B cell (primary cell): ENCODE data around the gene FBXO44. TPM values are rescaled to one million over a fixed set of nuclear protein-coding genes. Genes with fewer than 3 reads are reported as not detected.

Experiments used
- ATAC-seq: fragments of 200-7000 bp; cut with Tn5 transposase; one replicate; pipeline ENCODE4 v1.10.0; 2021; ENCODE audit warnings: low read depth, mild to moderate bottlenecking, moderate number of reproducible peaks, moderate library complexity
- CTCF ChIA-PET: fragments of 350-600 bp; sonication (Branson Sonifier 250); formaldehyde crosslinking; loops from one replicate; lab custom pipeline; 2021; ENCODE audit warnings: antibody characterized with exemption, inconsistent platforms; lab: Charles Lee
- POLR2A ChIA-PET: fragments of 350-600 bp; sonication (Branson Sonifier 250); formaldehyde crosslinking; loops from one replicate; lab custom pipeline; 2021; ENCODE audit warnings: antibody characterized with exemption; lab: Charles Lee
- DNase-seq: peaks from one replicate; pipeline ENCODE4 v3.0.0; 2013
- H2AFZ ChIP-seq: 2 replicates; pipeline ENCODE4 v1.6.1; 2012; ENCODE audit warnings: mild to moderate bottlenecking, low read depth, low read length; ENCODE audit not compliant: insufficient read depth, poor library complexity, severe bottlenecking
- H3K27ac ChIP-seq, 2 donors: 1 replicate in 1 of 2; 2 replicates in 1 of 2; pipeline ENCODE4 v1.5.1; 2012 to 2013; ENCODE audit warnings: low read length in 2 of 2, mild to moderate bottlenecking in 2 of 2, moderate library complexity in 1 of 2
- H3K27me3 ChIP-seq, 4 experiments: fragments of 200-600 bp in 1 of 4; sonication (generic) in 1 of 4; replicated peaks in 1 of 4; 1 replicate in 2 of 4; 2 replicates in 2 of 4; pipeline versions ENCODE4 v1.6.1 to v1.7.0; 2013 to 2016; ENCODE audit warnings: low read length in 3 of 4, mild to moderate bottlenecking in 2 of 4, mixed read lengths in 1 of 4, moderate library complexity in 1 of 4; ENCODE audit not compliant: insufficient read depth in 4 of 4, control insufficient read depth in 3 of 4; ENCODE audit errors: control extremely low read depth in 1 of 4
- H3K36me3 ChIP-seq, 2 experiments: replicated peaks in 1 of 2; 1 replicate in 1 of 2; 2 replicates in 1 of 2; pipeline versions ENCODE4 v1.6.1 to v1.7.1; 2013; ENCODE audit warnings: low read length in 1 of 2; ENCODE audit not compliant: insufficient read depth in 2 of 2, control insufficient read depth in 1 of 2; ENCODE audit errors: control extremely low read depth in 1 of 2, extremely low read depth in 1 of 2
- H3K4me1 ChIP-seq, 2 donors: fragments of 200-600 bp in 1 of 2; sonication (generic) in 1 of 2; 1 replicate in 1 of 2; 2 replicates in 1 of 2; pipeline versions ENCODE4 v1.5.1 to v1.6.1; 2013 to 2017; ENCODE audit warnings: low read length in 2 of 2; ENCODE audit not compliant: control insufficient read depth in 2 of 2, insufficient read depth in 2 of 2
- H3K4me2 ChIP-seq: replicated peaks from 2 replicates; pipeline ENCODE3; 2012; ENCODE audit warnings: mild to moderate bottlenecking, low read depth, low read length; ENCODE audit not compliant: poor library complexity, severe bottlenecking
- H3K4me3 ChIP-seq, 5 experiments: fragments of 200-600 bp in 1 of 5; sonication (generic) in 1 of 5; 1 replicate in 3 of 5; 2 replicates in 2 of 5; pipeline versions ENCODE4 v1.5.1 to v1.7.0; 2011 to 2016; ENCODE audit warnings: low read length in 4 of 5, mild to moderate bottlenecking in 4 of 5, low read depth in 2 of 5, control low read depth in 1 of 5, moderate library complexity in 1 of 5; ENCODE audit not compliant: insufficient read depth in 1 of 5; ENCODE audit errors: control extremely low read depth in 1 of 5, extremely low read depth in 1 of 5
- H3K79me2 ChIP-seq: fragments of 200-600 bp; sonication (generic); one replicate; pipeline ENCODE4 v1.6.0; 2016; ENCODE audit warnings: low read length; ENCODE audit not compliant: control insufficient read depth, insufficient read depth
- H3K9ac ChIP-seq: fragments of 200-600 bp; sonication (generic); 2 replicates; pipeline ENCODE4 v1.6.1; 2017; ENCODE audit warnings: mild to moderate bottlenecking, low read length, moderate library complexity
- H3K9me3 ChIP-seq, 3 donors: one replicate each; pipeline versions ENCODE4 v1.6.1 to v1.7.1; 2013; ENCODE audit warnings: low read length in 2 of 3; ENCODE audit not compliant: control insufficient read depth in 2 of 3, insufficient read depth in 1 of 3; ENCODE audit errors: control extremely low read depth in 1 of 3
- H4K20me1 ChIP-seq: 2 replicates; pipeline ENCODE4 v1.6.0; 2012; ENCODE audit warnings: mild to moderate bottlenecking, low read length; ENCODE audit not compliant: insufficient read depth, control insufficient read depth, poor library complexity, severe bottlenecking
- H3K27ac Mint-ChIP-seq: one replicate; pipeline ENCODE4 v1.8.0; 2021; ENCODE audit warnings: mixed read lengths
- H3K27me3 Mint-ChIP-seq: one replicate; pipeline ENCODE4 v1.8.0; 2021; ENCODE audit warnings: mixed read lengths
- H3K4me1 Mint-ChIP-seq: one replicate; pipeline ENCODE4 v1.8.0; 2021; ENCODE audit warnings: mixed read lengths
- H3K4me3 Mint-ChIP-seq: one replicate; pipeline ENCODE4 v1.8.0; 2021; ENCODE audit warnings: mixed read lengths
- H3K9me3 Mint-ChIP-seq: one replicate; pipeline ENCODE4 v1.8.0; 2022; ENCODE audit warnings: mixed read lengths; ENCODE audit not compliant: insufficient read depth
- EZH2 ChIP-seq: IDR thresholded peaks from 2 replicates; pipeline ENCODE4 v1.6.1; 2012; ENCODE audit warnings: borderline replicate concordance, low read depth, mild to moderate bottlenecking, moderate library complexity, low read length; ENCODE audit not compliant: insufficient read depth, poor library complexity, severe bottlenecking
- WGBS: methylation state at CpG from one replicate; pipeline ENCODE4 v1.1.5; 2013; ENCODE audit warnings: missing lambda C conversion rate; ENCODE audit not compliant: insufficient coverage; 5-methylcytosine and 5-hydroxymethylcytosine counted together
- intact Hi-C: fragments of 100-400 bp; cut with micrococcal nuclease; formaldehyde crosslinking; loops from one replicate; pipeline ENCODE4 v1.10.0; 2022
- polyA plus RNA-seq: library from polyadenylated mRNA; depleted of rRNA; stranded (reverse); fragments of >200 nt; gene quantifications from 2 replicates; pipeline ENCODE4 v1.2.3, GENCODE V29; 2012
- total RNA-seq, 2 donors: library from RNA; stranded (reverse); fragments of 120-200 nt in 1 of 2; gene quantifications; 1 replicate in 1 of 2; 2 replicates in 1 of 2; pipeline versions ENCODE4 v1.2.3 to v1.2.4, GENCODE V29; 2013 to 2022
- TF ChIP-seq, protein P1 (sequence below): fragments of 200-600 bp; IDR thresholded peaks from one replicate; pipeline ENCODE4 v1.8.0; 2022; ENCODE audit warnings: antibody characterized with exemption, mild to moderate bottlenecking

Gene FBXO44
- total and polyA plus RNA-seq, 2 donors (not counting 1 experiment from before 2014, with no cell fraction given), result 61.5 to 101 TPM

DNA sequence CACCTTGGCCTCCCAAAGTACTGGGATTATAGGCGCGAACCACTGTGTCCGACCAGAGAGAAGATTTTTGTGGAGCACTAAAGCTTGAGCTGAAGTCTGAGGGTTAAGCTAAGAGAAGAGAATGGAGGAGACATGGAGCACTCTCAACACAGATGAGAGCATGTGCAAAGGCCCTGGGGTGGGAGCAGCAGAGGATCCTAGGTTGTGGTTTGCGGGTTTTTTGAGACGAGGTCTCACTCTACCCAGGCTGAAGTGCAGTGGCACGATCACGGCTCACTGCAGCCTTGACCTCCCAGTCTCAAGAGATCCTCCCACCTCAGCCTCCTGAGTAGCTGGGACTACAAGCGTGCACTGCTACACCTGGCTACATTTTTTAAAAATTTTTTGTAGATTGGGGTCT is 31.0 kb upstream of the FBXO44 start:
- DNase-seq (no peak), ATAC-seq (no peak)
- TF ChIP-seq, protein P1, sequence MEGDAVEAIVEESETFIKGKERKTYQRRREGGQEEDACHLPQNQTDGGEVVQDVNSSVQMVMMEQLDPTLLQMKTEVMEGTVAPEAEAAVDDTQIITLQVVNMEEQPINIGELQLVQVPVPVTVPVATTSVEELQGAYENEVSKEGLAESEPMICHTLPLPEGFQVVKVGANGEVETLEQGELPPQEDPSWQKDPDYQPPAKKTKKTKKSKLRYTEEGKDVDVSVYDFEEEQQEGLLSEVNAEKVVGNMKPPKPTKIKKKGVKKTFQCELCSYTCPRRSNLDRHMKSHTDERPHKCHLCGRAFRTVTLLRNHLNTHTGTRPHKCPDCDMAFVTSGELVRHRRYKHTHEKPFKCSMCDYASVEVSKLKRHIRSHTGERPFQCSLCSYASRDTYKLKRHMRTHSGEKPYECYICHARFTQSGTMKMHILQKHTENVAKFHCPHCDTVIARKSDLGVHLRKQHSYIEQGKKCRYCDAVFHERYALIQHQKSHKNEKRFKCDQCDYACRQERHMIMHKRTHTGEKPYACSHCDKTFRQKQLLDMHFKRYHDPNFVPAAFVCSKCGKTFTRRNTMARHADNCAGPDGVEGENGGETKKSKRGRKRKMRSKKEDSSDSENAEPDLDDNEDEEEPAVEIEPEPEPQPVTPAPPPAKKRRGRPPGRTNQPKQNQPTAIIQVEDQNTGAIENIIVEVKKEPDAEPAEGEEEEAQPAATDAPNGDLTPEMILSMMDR, result no peak
- no peak for TF ChIP-seq EZH2
- Histone ChIP-seq H3K79me2 (no peaks in the 10 kb centered on the region), H3K9ac (no peak overlapping the region), H2AFZ (no peak overlapping the region), H3K27me3 (peaks cover 0 to 17% (median 0%) of the 10 kb centered on the region in 4 experiments), H3K4me3 (no peak overlapping the region), H3K4me1 (no peaks in the 10 kb centered on the region), H3K27ac (no peak overlapping the region), H3K4me2 (no peak overlapping the region), H4K20me1 (no peaks in the 10 kb centered on the region), H3K36me3 (no peaks in the 10 kb centered on the region), H3K9me3 (peaks cover 0 to 3% (median 0%) of the 10 kb centered on the region in 3 donors)
- no peak overlapping the region for H3K4me3 Mint-ChIP-seq
- intact Hi-C loops, result no loop called here
- peaks cover 46% of the 10 kb centered on the region for H3K27me3 Mint-ChIP-seq
- 84% methylated on average over 3 of the region's 8 CpGs for WGBS
- no peaks in the 10 kb centered on the region for H3K4me1 Mint-ChIP-seq
- POLR2A ChIA-PET, result interaction anchor here (0.6 kb wide), 1 partner anchor 102 kb away, joined by 9 read pairs; no protein-coding TSS in a partner anchor
- CTCF ChIA-PET, result interaction anchor here (1.0 kb wide), 1 partner anchor 20 kb away, joined by 3 read pairs; no protein-coding TSS in a partner anchor
- H3K27ac Mint-ChIP-seq, result no peak overlapping the region
- H3K9me3 Mint-ChIP-seq, result no peaks in the 10 kb centered on the region

DNA sequence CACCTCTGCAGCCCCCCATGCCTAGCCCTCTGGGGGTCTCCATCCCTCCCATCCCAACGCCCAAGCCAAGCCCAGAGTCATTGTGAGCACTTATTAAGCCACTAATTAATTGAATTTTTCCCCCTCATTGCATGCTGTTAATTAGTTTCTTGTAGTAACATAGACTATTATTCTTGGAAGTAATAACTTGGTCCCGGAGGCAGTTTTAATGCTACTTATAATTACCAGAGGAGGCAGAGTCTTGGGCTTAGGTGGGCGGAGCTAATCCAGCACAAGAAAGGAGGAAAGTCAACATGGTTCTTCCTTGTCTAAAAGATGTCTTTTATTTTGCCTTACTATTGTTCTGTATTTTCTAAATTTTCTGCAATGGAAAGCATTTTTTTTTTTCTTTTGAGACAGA is 28.1 kb upstream of the FBXO44 start:
- Mint-ChIP-seq H3K4me1 (no peaks in the 10 kb centered on the region), H3K4me3 (no peak overlapping the region), H3K27ac (no peak overlapping the region), H3K9me3 (no peaks in the 10 kb centered on the region), H3K27me3 (peaks cover 54% of the 10 kb centered on the region)
- H3K9me3 ChIP-seq, result peaks cover 0 to 3% (median 0%) of the 10 kb centered on the region in 3 donors
- no peak overlapping the region for H3K4me2 ChIP-seq
- H3K27ac ChIP-seq, result no peak overlapping the region
- no peak overlapping the region for H3K9ac ChIP-seq
- no CpG with 5 or more reads among the region's 3 CpGs for WGBS
- DNase-seq (no peak), ATAC-seq (no peak)
- TF ChIP-seq EZH2, result no peak
- TF ChIP-seq, protein P1, result no peak
- intact Hi-C loops, result no loop called here
- H2AFZ ChIP-seq, result no peak overlapping the region
- H3K79me2 ChIP-seq, result no peaks in the 10 kb centered on the region
- H3K27me3 ChIP-seq, result peaks cover 0 to 23% (median 0%) of the 10 kb centered on the region in 4 experiments
- ChIA-PET CTCF (interaction anchor here (2.3 kb wide), 1 partner anchor 15 kb away, joined by 6 read pairs; no protein-coding TSS in a partner anchor), POLR2A (no interaction called here)
- no peak overlapping the region for H3K4me3 ChIP-seq
- no peaks in the 10 kb centered on the region for H3K4me1 ChIP-seq
- no peaks in the 10 kb centered on the region for H4K20me1 ChIP-seq
- no peaks in the 10 kb centered on the region for H3K36me3 ChIP-seq
